HG03095 (cell line): ENCODE measurements around the gene EEF1G.
"Not testable (repeated sequence)": the region's sequence is repeated elsewhere in the genome, so short reads cannot be mapped to it uniquely, and the experiment has no call there.

Source experiments
- ATAC-seq: cut with Tn5 transposase; IDR thresholded peaks from one replicate; pipeline ENCODE4 v1.9.1; 2021; ENCODE audit warnings: moderate library complexity; ENCODE audit not compliant: unreplicated experiment

Gene EEF1G

GRCh38 chr11:62603776-62604299 lies 30.1 kb upstream of the EEF1G start:
- ATAC-seq, result no peak

- no peak for ATAC-seq
Observed at GRCh38 chr11:62603072-62603408, 29.3 kb upstream of the EEF1G start.

GRCh38 chr11:62602141-62603071 lies 28.7 kb upstream of the EEF1G start:
- ATAC-seq, result no peak

- peak; percentile 65 for ATAC-seq
Observed at GRCh38 chr11:62601372-62602140, 27.9 kb upstream of the EEF1G start, which contains the start of gene MTA2. Gene MTA2, minus strand, starts transcription at chr11:62601865. Its CDS starts 415 bp downstream, at chr11:62601450.

- ATAC-seq, result peak; percentile 4
Observed at GRCh38 chr11:62601122-62601371, 27.4 kb upstream of the EEF1G start.

- ATAC-seq, result no peak
Observed at GRCh38 chr11:62600367-62601121, 26.9 kb upstream of the EEF1G start.

- no peak for ATAC-seq
Observed at GRCh38 chr11:62599901-62600300, 26.2 kb upstream of the EEF1G start.

- ATAC-seq, result peak; percentile 50
Observed at GRCh38 chr11:62599069-62599696, 25.5 kb upstream of the EEF1G start.

GRCh38 chr11:62595124-62595523 lies 21.4 kb upstream of the EEF1G start:
- no peak for ATAC-seq

GRCh38 chr11:62593434-62594044 lies 19.8 kb upstream of the EEF1G start:
- no peak for ATAC-seq

GRCh38 chr11:62592989-62593421 lies 19.3 kb upstream of the EEF1G start:
- ATAC-seq, result no peak

- no peak for ATAC-seq
Observed at GRCh38 chr11:62592146-62592815, 18.6 kb upstream of the EEF1G start.

- peak; percentile 81 for ATAC-seq
Observed at GRCh38 chr11:62591448-62592145, 17.9 kb upstream of the EEF1G start, which contains the start of gene TUT1. Gene TUT1, minus strand, starts transcription at chr11:62591523. Its CDS starts 38 bp downstream, at chr11:62591485.

GRCh38 chr11:62588966-62589637 lies 15.4 kb upstream of the EEF1G start:
- no peak for ATAC-seq

GRCh38 chr11:62585356-62585755 lies 11.7 kb upstream of the EEF1G start:
- not testable (repeated sequence) for ATAC-seq

GRCh38 chr11:62581735-62582134 lies 8.0 kb upstream of the EEF1G start:
- not testable (repeated sequence) for ATAC-seq

- no peak for ATAC-seq
Observed at GRCh38 chr11:62580959-62581715, 7.4 kb upstream of the EEF1G start.

- no peak for ATAC-seq
Observed at GRCh38 chr11:62579252-62579651, 5.6 kb upstream of the EEF1G start.
